H1 (cell line): ENCODE measurements around the gene SOX13. TPM values are rescaled to one million over a fixed set of nuclear protein-coding genes. Genes with fewer than 3 reads are reported as not detected.
A peak's percentile ranks its signal among the peaks of the same experiment; 100 is the strongest.

Experiments used
- CTCF ChIA-PET: fragments of 300-600 bp; sonication (Branson Sonifier 250); formaldehyde crosslinking; loops from one replicate; lab custom pipeline; 2021; ENCODE audit not compliant: partially characterized antibody; lab: Charles Lee
- POLR2A ChIA-PET: fragments of 300-600 bp; sonication (Branson Sonifier 250); formaldehyde crosslinking; loops from one replicate; lab custom pipeline; 2021; ENCODE audit warnings: inconsistent platforms; ENCODE audit not compliant: partially characterized antibody; lab: Charles Lee
- DNase-seq, 2 experiments: peaks; one replicate each; pipeline versions ENCODE4 v3.0.0 to v3.0.0-alpha.2; 2010 to 2022; ENCODE audit warnings: low spot score in 2 of 2, low read depth in 1 of 2, mixed read lengths in 1 of 2
- FAIRE-seq: peaks from 2 replicates; lab custom pipeline; 2011; peaks lifted over from hg19 to GRCh38; lab: Jason Lieb, UNC
- H2AFZ ChIP-seq: 2 replicates; pipeline ENCODE4 v1.8.1; 2012; ENCODE audit warnings: low read length, inconsistent platforms
- H2AK5ac ChIP-seq: 2 replicates; pipeline ENCODE4 v1.6.1; 2013; ENCODE audit warnings: low read depth, low read length
- H2BK120ac ChIP-seq: replicated peaks from 2 replicates; pipeline ENCODE3; 2013; ENCODE audit warnings: low read depth, low read length, inconsistent platforms
- H2BK12ac ChIP-seq: 2 replicates; pipeline ENCODE4 v1.6.1; 2013; ENCODE audit warnings: low read depth, low read length
- H2BK15ac ChIP-seq: 2 replicates; pipeline ENCODE4 v1.6.1; 2013; ENCODE audit warnings: low read length
- H2BK20ac ChIP-seq: 2 replicates; pipeline ENCODE4 v1.6.1; 2013; ENCODE audit warnings: low read length
- H2BK5ac ChIP-seq: 2 replicates; pipeline ENCODE4 v1.6.1; 2013; ENCODE audit warnings: low read depth, low read length
- H3K14ac ChIP-seq: 2 replicates; pipeline ENCODE4 v1.6.1; 2013; ENCODE audit warnings: inconsistent platforms; ENCODE audit not compliant: insufficient read length
- H3K18ac ChIP-seq: 2 replicates; pipeline ENCODE4 v1.6.1; 2013; ENCODE audit warnings: low read length; ENCODE audit errors: extremely low read depth
- H3K23ac ChIP-seq: 2 replicates; pipeline ENCODE4 v1.6.1; 2013; ENCODE audit warnings: inconsistent platforms; ENCODE audit not compliant: insufficient read length
- H3K23me2 ChIP-seq: 2 replicates; pipeline ENCODE4 v1.6.1; 2013; ENCODE audit warnings: low read depth, low read length
- H3K27ac ChIP-seq: 2 replicates; pipeline ENCODE4 v1.6.1; 2011; ENCODE audit warnings: low read depth, low read length, inconsistent platforms
- H3K27me3 ChIP-seq, 4 experiments: replicated peaks in 1 of 4; 1 replicate in 1 of 4; 2 replicates in 3 of 4; pipeline versions ENCODE4 v1.6.1 to v1.8.1; 2011 to 2013; ENCODE audit warnings: low read length in 3 of 4, mild to moderate bottlenecking in 3 of 4, inconsistent platforms in 2 of 4, mixed read lengths in 2 of 4, moderate library complexity in 1 of 4; ENCODE audit not compliant: control insufficient read depth in 3 of 4, insufficient read depth in 3 of 4; ENCODE audit errors: extremely low read depth in 1 of 4
- H3K36me3 ChIP-seq, 4 experiments: 2 replicates each; pipeline versions ENCODE4 v1.6.1 to v1.8.1; 2011 to 2013; ENCODE audit warnings: mild to moderate bottlenecking in 4 of 4, low read length in 3 of 4, moderate library complexity in 2 of 4, control low read depth in 1 of 4, inconsistent platforms in 1 of 4; ENCODE audit not compliant: insufficient read depth in 4 of 4, control insufficient read depth in 2 of 4
- H3K4ac ChIP-seq: replicated peaks from 2 replicates; pipeline ENCODE3; 2013; ENCODE audit warnings: low read length, low read depth, mixed read lengths, inconsistent platforms; ENCODE audit not compliant: insufficient read length
- H3K4me1 ChIP-seq, 4 experiments: replicated peaks in 1 of 4; 1 replicate in 1 of 4; 2 replicates in 3 of 4; pipeline versions ENCODE4 v1.6.1 to v1.8.1; 2011 to 2013; ENCODE audit warnings: low read length in 3 of 4, inconsistent platforms in 2 of 4, mixed read lengths in 1 of 4; ENCODE audit not compliant: insufficient read depth in 4 of 4, control insufficient read depth in 3 of 4
- H3K4me2 ChIP-seq, 2 experiments: 2 replicates each; pipeline versions ENCODE4 v1.6.1 to v1.8.1; 2011 to 2013; ENCODE audit warnings: low read depth in 2 of 2, low read length in 2 of 2, control low read depth in 1 of 2, inconsistent platforms in 1 of 2, mild to moderate bottlenecking in 1 of 2; ENCODE audit not compliant: insufficient read depth in 1 of 2
- H3K4me3 ChIP-seq, 4 experiments: fragments of 200-600, 300-600 bp in 1 of 4; sonication (generic), shearing (Covaris generic), sonication (Bioruptor Twin) in 1 of 4; 2 replicates each; pipeline versions ENCODE4 v1.5.1 to v1.8.1; 2011 to 2016; ENCODE audit warnings: low read length in 4 of 4, low read depth in 3 of 4, control low read depth in 2 of 4, inconsistent platforms in 2 of 4, mild to moderate bottlenecking in 2 of 4, mixed read lengths in 1 of 4, moderate library complexity in 1 of 4; ENCODE audit not compliant: insufficient read depth in 2 of 4; ENCODE audit errors: extremely low read depth in 1 of 4
- H3K56ac ChIP-seq: replicated peaks from 2 replicates; pipeline ENCODE3; 2013; ENCODE audit warnings: low read depth, mild to moderate bottlenecking, mixed read lengths, low read length, inconsistent platforms; ENCODE audit not compliant: insufficient read length
- H3K79me1 ChIP-seq: 2 replicates; pipeline ENCODE4 v1.6.1; 2013; ENCODE audit warnings: low read depth, low read length, control low read depth
- H3K79me2 ChIP-seq, 2 experiments: 2 replicates each; pipeline versions ENCODE4 v1.6.1 to v1.8.1; 2012 to 2013; ENCODE audit warnings: low read length in 2 of 2, mild to moderate bottlenecking in 2 of 2, inconsistent platforms in 1 of 2; ENCODE audit not compliant: insufficient read depth in 2 of 2, control insufficient read depth in 1 of 2
- H3K9ac ChIP-seq, 4 experiments: replicated peaks in 1 of 4; 1 replicate in 1 of 4; 2 replicates in 3 of 4; pipeline versions ENCODE4 v1.6.1 to v1.8.1; 2011 to 2013; ENCODE audit warnings: low read depth in 3 of 4, low read length in 3 of 4, control low read depth in 2 of 4, mild to moderate bottlenecking in 2 of 4, moderate library complexity in 2 of 4, inconsistent platforms in 1 of 4; ENCODE audit errors: extremely low read depth in 1 of 4
- H3K9me3 ChIP-seq, 2 experiments: 2 replicates each; pipeline versions ENCODE4 v1.6.1 to v1.8.1; 2012 to 2013; ENCODE audit warnings: mild to moderate bottlenecking in 2 of 2, moderate library complexity in 2 of 2, control low read depth in 1 of 2, inconsistent platforms in 1 of 2, low read depth in 1 of 2, low read length in 1 of 2, mixed read lengths in 1 of 2; ENCODE audit not compliant: insufficient read depth in 2 of 2
- H4K20me1 ChIP-seq, 2 experiments: replicated peaks in 1 of 2; 2 replicates each; pipeline versions ENCODE3 to v1.8.1; 2011 to 2013; ENCODE audit warnings: inconsistent platforms in 2 of 2, low read length in 2 of 2, mild to moderate bottlenecking in 1 of 2; ENCODE audit not compliant: insufficient read depth in 2 of 2, control insufficient read depth in 1 of 2
- H4K5ac ChIP-seq: 2 replicates; pipeline ENCODE4 v1.6.1; 2013; ENCODE audit warnings: low read length, low read depth, mixed read lengths, inconsistent platforms; ENCODE audit not compliant: insufficient read length
- H4K8ac ChIP-seq: 2 replicates; pipeline ENCODE4 v1.8.0; 2013; ENCODE audit warnings: mild to moderate bottlenecking, moderate library complexity, low read length, inconsistent platforms; ENCODE audit not compliant: insufficient read depth; ENCODE audit errors: extremely low read depth
- H4K91ac ChIP-seq: replicated peaks from 2 replicates; pipeline ENCODE3; 2013; ENCODE audit warnings: low read length, mixed read lengths, inconsistent platforms; ENCODE audit not compliant: insufficient read length
- CHD2 ChIP-seq: IDR thresholded peaks from 2 replicates; pipeline ENCODE4 v1.6.1; 2012; ENCODE audit warnings: low read length, improper control_type of control experiment
- EP300 ChIP-seq, 2 experiments: IDR thresholded peaks; 1 replicate in 1 of 2; 2 replicates in 1 of 2; pipeline ENCODE4 v1.6.1; 2011 to 2012; ENCODE audit warnings: low read depth in 2 of 2, low read length in 2 of 2, mild to moderate bottlenecking in 2 of 2, borderline replicate concordance in 1 of 2, inconsistent platforms in 1 of 2, moderate library complexity in 1 of 2
- GTF2F1 ChIP-seq: IDR thresholded peaks from 2 replicates; pipeline ENCODE4 v1.6.1; 2012; ENCODE audit warnings: low read depth, low read length, improper control_type of control experiment, borderline replicate concordance
- TAF1 ChIP-seq: IDR thresholded peaks from 2 replicates; pipeline ENCODE4 v1.6.1; 2011; ENCODE audit warnings: mild to moderate bottlenecking, low read depth, low read length
- WGBS, 2 experiments: shearing (Covaris generic) in 1 of 2; methylation state at CpG; one replicate each; pipeline versions ENCODE4 v1.1.6 to v1.1.7; 2013 to 2015; ENCODE audit warnings: low lambda C conversion rate in 2 of 2, mixed read lengths in 2 of 2, inconsistent platforms in 1 of 2, low coverage in 1 of 2, missing lambda C conversion rate in 1 of 2; ENCODE audit not compliant: insufficient replicate concordance in 2 of 2, insufficient coverage in 1 of 2, insufficient read length in 1 of 2; ENCODE audit errors: extremely low coverage in 1 of 2, missing lambda C conversion rate in 1 of 2; 5-methylcytosine and 5-hydroxymethylcytosine counted together
- polyA plus RNA-seq, 7 experiments: library from polyadenylated mRNA; depleted of rRNA in 3 of 7; stranded (reverse) in 5 of 7; unstranded in 2 of 7; fragments of >200 nt in 5 of 7; fragments of 200-250 nt in 2 of 7; gene quantifications; 1 replicate in 5 of 7; 2 replicates in 1 of 7; 4 replicates in 1 of 7; pipeline versions ENCODE4 v1.2.1 to v1.2.3, GENCODE V29; 2011 to 2013; ENCODE audit warnings: missing spikeins in 2 of 7, mixed read lengths in 2 of 7
- total RNA-seq: library from RNA; stranded (reverse); fragmentation: NEBNext Ultra II Directional; extraction: Animal tissue kit (Norgen Biotek cat#: 25700); gene quantifications from 2 replicates; pipeline ENCODE4 v1.2.1, GENCODE V29; 2021

Gene SOX13
- total and polyA plus RNA-seq, 2 of the 8 experiments (the other 6 are each of a cell fraction or from before 2014, with no cell fraction given): 113 to 173 TPM

DNA sequence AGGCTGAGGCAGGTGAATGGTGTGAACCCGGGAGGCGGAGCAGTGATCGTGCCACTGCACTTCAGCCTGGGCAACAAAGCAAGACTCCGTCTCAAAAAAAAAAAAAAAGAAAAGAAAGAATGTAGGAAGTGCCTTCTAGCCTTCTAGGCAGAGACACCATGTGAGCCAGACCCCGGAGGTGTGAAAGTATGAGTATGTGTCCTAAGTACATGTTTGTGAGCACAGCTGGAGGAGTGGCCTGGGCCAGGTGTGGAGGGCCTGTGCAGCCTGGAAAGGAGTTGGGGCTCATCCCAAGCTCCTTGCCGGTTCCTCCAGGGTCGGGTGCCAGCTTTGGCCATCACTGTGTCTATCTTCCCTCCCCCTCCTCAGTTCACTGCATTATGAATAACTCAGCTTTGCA lies 13.0 kb downstream of the SOX13 start:
- no peak overlapping the region for H3K14ac ChIP-seq
- no peak for DNase-seq
- H2AFZ ChIP-seq: no peak overlapping the region
- H4K20me1 ChIP-seq: peaks cover 28 to 40% of the 10 kb centered on the region in 2 experiments
- TF ChIP-seq CHD2 (no peak), TAF1 (no peak), GTF2F1 (no peak), EP300 (IDR thresholded peaks at IDR 0.05; ENCODE audit: borderline replicate concordance in 1 of 2, low read depth in 2 of 2, low read length in 2 of 2) (no peak)
- no peak overlapping the region for H4K8ac ChIP-seq
- H3K23ac ChIP-seq: no peak overlapping the region
- peaks cover 26% of the 10 kb centered on the region for H3K79me1 ChIP-seq
- no peak overlapping the region for H3K4me3 ChIP-seq
- H3K27ac ChIP-seq: no peak overlapping the region
- no peak overlapping the region for H3K4ac ChIP-seq
- no peaks in the 10 kb centered on the region for H3K27me3 ChIP-seq
- no peak overlapping the region for H2BK120ac ChIP-seq
- no peak overlapping the region for H2AK5ac ChIP-seq
- H3K4me2 ChIP-seq: no peak overlapping the region; a peak in 2 of 4 replicates
- peak overlapping the region; percentile 65; the same call in 1 of the 2 replicates for H2BK12ac ChIP-seq
- ChIA-PET POLR2A (interaction anchor here (0.6 to 1.6 kb wide), 3 partner anchors 8 to 248 kb away, joined by 3 to 6 read pairs (median 4); no protein-coding TSS in a partner anchor), CTCF (interaction anchor here (0.6 to 4.0 kb wide), 7 partner anchors 13 to 213 kb away, joined by 3 to 23 read pairs (median 8); partner anchors contain the start of gene SOX13)
- H2BK20ac ChIP-seq: no peak overlapping the region
- no peak overlapping the region for H2BK15ac ChIP-seq
- no peaks in the 10 kb centered on the region for H3K36me3 ChIP-seq
- H4K91ac ChIP-seq: no peak overlapping the region
- H3K79me2 ChIP-seq: peaks cover 56 to 98% of the 10 kb centered on the region in 2 experiments
- peak overlapping the region; percentile 83; the same call in 1 of the 2 replicates for H2BK5ac ChIP-seq
- peaks cover 3% of the 10 kb centered on the region; the same call in 1 of the 2 replicates for H3K23me2 ChIP-seq
- H3K18ac ChIP-seq: 0 out of 2 replicates have a peak overlapping the region, but pooled peaks have one; percentile 24
- H3K4me1 ChIP-seq: peaks cover 44 to 75% (median 66%) of the 10 kb centered on the region in 4 experiments
- 97% methylated on average over 5 of the region's 7 CpGs; no CpG with 5 or more reads in 1 of the 2 experiments for WGBS, 2 experiments
- no peaks in the 10 kb centered on the region for H3K9me3 ChIP-seq
- no peak for FAIRE-seq
- no peak overlapping the region for H3K9ac ChIP-seq
- H3K56ac ChIP-seq: no peak overlapping the region
- H4K5ac ChIP-seq: no peak overlapping the region
